DOHH2 (cell line): ENCODE measurements around the gene MAP3K5.

ENCODE experiments used
- CTCF ChIP-seq: fragments of 200-600 bp; sonication (generic); IDR thresholded peaks from one replicate; pipeline ENCODE4 v1.5.1; 2014; ENCODE audit warnings: antibody characterized with exemption, mild to moderate bottlenecking, low read depth, low read length; ENCODE audit not compliant: poor library complexity, severe bottlenecking
- EZH2phosphoT487 ChIP-seq: fragments of 200-600 bp; sonication (generic); IDR thresholded peaks from 2 replicates; pipeline ENCODE4 v1.6.1; 2017; ENCODE audit warnings: borderline replicate concordance, mild to moderate bottlenecking, antibody characterized with exemption, low read length, moderate library complexity, mixed read lengths

GRCh38 chr6:136761227-136761922 lies 30.9 kb downstream of the MAP3K5 start:
- TF ChIP-seq CTCF (no peak), EZH2phosphoT487 (no peak)
